Measurements from ENCODE around the gene PRXL2B. TPM values are rescaled to one million over a fixed set of nuclear protein-coding genes. Genes with fewer than 3 reads are reported as not detected.
"Not testable (repeated sequence)": the region's sequence is repeated elsewhere in the genome, so short reads cannot be mapped to it uniquely, and the experiment has no call there.

Gene PRXL2B
- total RNA-seq, 1 experiment from 2014 or later = 12.3 TPM

- Histone ChIP-seq H3K4me3 (no peak overlapping the region), H3K27me3 (no peaks in the 10 kb centered on the region; the same call in 1 of the 2 replicates), H3K36me3 (no peaks in the 10 kb centered on the region), H3K9me3 (peaks cover 3% of the 10 kb centered on the region; the same call in 1 of the 2 replicates)
- DNase-seq = no peak
Observed at GRCh38 chr1:2611031-2611501, 24.5 kb downstream of the PRXL2B start.

- H3K4me3 ChIP-seq = no peak overlapping the region
- no peak for DNase-seq
- H3K27me3 ChIP-seq = no peaks in the 10 kb centered on the region; the same call in 1 of the 2 replicates
- H3K36me3 ChIP-seq = no peaks in the 10 kb centered on the region
- H3K9me3 ChIP-seq = peaks cover 3% of the 10 kb centered on the region; the same call in 1 of the 2 replicates
Observed at GRCh38 chr1:2611621-2612437, 25.3 kb downstream of the PRXL2B start.

- DNase-seq = no peak
- H3K9me3 ChIP-seq = peaks cover 3% of the 10 kb centered on the region; the same call in 1 of the 2 replicates
- H3K4me3 ChIP-seq = no peak overlapping the region
- no peaks in the 10 kb centered on the region; the same call in 1 of the 2 replicates for H3K27me3 ChIP-seq
- no peaks in the 10 kb centered on the region for H3K36me3 ChIP-seq
Observed at GRCh38 chr1:2612591-2613365, 26.2 kb downstream of the PRXL2B start.

- DNase-seq = no peak
- Histone ChIP-seq H3K27me3 (no peaks in the 10 kb centered on the region; the same call in none of the 2 replicates), H3K9me3 (peaks cover 3% of the 10 kb centered on the region; the same call in 1 of the 2 replicates), H3K36me3 (no peaks in the 10 kb centered on the region), H3K4me3 (no peak overlapping the region)
Observed at GRCh38 chr1:2614145-2614544, 27.6 kb downstream of the PRXL2B start.

GRCh38 chr1:2617971-2618470 lies 31.4 kb downstream of the PRXL2B start:
- no peak for DNase-seq
- Histone ChIP-seq H3K36me3 (no peaks in the 10 kb centered on the region), H3K4me3 (no peak overlapping the region), H3K9me3 (peaks cover 3% of the 10 kb centered on the region; the same call in 1 of the 2 replicates), H3K27me3 (no peaks in the 10 kb centered on the region; the same call in none of the 2 replicates)

- Histone ChIP-seq H3K4me3 (no peak overlapping the region), H3K9me3 (no peaks in the 10 kb centered on the region; the same call in 1 of the 2 replicates), H3K36me3 (no peaks in the 10 kb centered on the region), H3K27me3 (peaks cover 21% of the 10 kb centered on the region)
- no peak for DNase-seq
Observed at GRCh38 chr1:2623571-2624337, 37.2 kb downstream of the PRXL2B start.

- H3K27me3 ChIP-seq = peaks cover 30% of the 10 kb centered on the region
- no peak overlapping the region for H3K4me3 ChIP-seq
- H3K36me3 ChIP-seq = no peaks in the 10 kb centered on the region
- H3K9me3 ChIP-seq = no peaks in the 10 kb centered on the region; the same call in 1 of the 2 replicates
- DNase-seq = no peak
Observed at GRCh38 chr1:2624735-2625300, 38.2 kb downstream of the PRXL2B start.

GRCh38 chr1:2625311-2625710 lies 38.7 kb downstream of the PRXL2B start:
- Histone ChIP-seq H3K4me3 (no peak overlapping the region), H3K9me3 (no peaks in the 10 kb centered on the region; the same call in 1 of the 2 replicates), H3K36me3 (no peaks in the 10 kb centered on the region), H3K27me3 (peaks cover 30% of the 10 kb centered on the region)
- no peak for DNase-seq

- not testable (repeated sequence) for H3K4me3 ChIP-seq, H3K36me3 ChIP-seq, H3K9me3 ChIP-seq, DNase-seq
- peaks cover 30% of the 10 kb centered on the region for H3K27me3 ChIP-seq
Observed at GRCh38 chr1:2625748-2626147, 39.2 kb downstream of the PRXL2B start.

- H3K36me3 ChIP-seq = no peaks in the 10 kb centered on the region
- DNase-seq = no peak
- no peaks in the 10 kb centered on the region; the same call in 1 of the 2 replicates for H3K9me3 ChIP-seq
- H3K4me3 ChIP-seq = no peak overlapping the region
- H3K27me3 ChIP-seq = peaks cover 30% of the 10 kb centered on the region
Observed at GRCh38 chr1:2627746-2628145, 41.2 kb downstream of the PRXL2B start.

- Histone ChIP-seq H3K27me3 (peaks cover 30% of the 10 kb centered on the region), H3K9me3 (no peaks in the 10 kb centered on the region; the same call in 1 of the 2 replicates), H3K4me3 (no peak overlapping the region), H3K36me3 (no peaks in the 10 kb centered on the region)
- DNase-seq = no peak
Observed at GRCh38 chr1:2628191-2628932, 41.8 kb downstream of the PRXL2B start.

- Histone ChIP-seq H3K36me3 (no peaks in the 10 kb centered on the region), H3K9me3 (no peaks in the 10 kb centered on the region; the same call in 1 of the 2 replicates), H3K27me3 (peaks cover 30% of the 10 kb centered on the region), H3K4me3 (no peak overlapping the region)
- no peak for DNase-seq
Observed at GRCh38 chr1:2628933-2629626, 42.5 kb downstream of the PRXL2B start.

GRCh38 chr1:2629627-2630497 lies 43.3 kb downstream of the PRXL2B start:
- H3K27me3 ChIP-seq = peaks cover 30% of the 10 kb centered on the region
- H3K9me3 ChIP-seq = no peaks in the 10 kb centered on the region; the same call in 1 of the 2 replicates
- no peaks in the 10 kb centered on the region for H3K36me3 ChIP-seq
- no peak for DNase-seq
- H3K4me3 ChIP-seq = no peak overlapping the region

Data from MG63 (cell line).